NT2/D1 (cell line): ENCODE data around the gene BCL7A.

Experiments used
- DNase-seq: peaks from one replicate; pipeline ENCODE4 v3.0.0-alpha.2; 2011; ENCODE audit warnings: low read depth, low spot score
- H3K27me3 ChIP-seq: 2 replicates; pipeline ENCODE4 v1.6.0; 2011; ENCODE audit warnings: mild to moderate bottlenecking; ENCODE audit not compliant: insufficient read length, insufficient read depth
- H3K36me3 ChIP-seq: 2 replicates; pipeline ENCODE4 v1.6.1; 2011; ENCODE audit warnings: mild to moderate bottlenecking, low read length, mixed read lengths; ENCODE audit not compliant: insufficient read depth, insufficient read length
- H3K4me1 ChIP-seq: 2 replicates; pipeline ENCODE4 v1.5.1; 2011; ENCODE audit not compliant: insufficient read depth, insufficient read length
- H3K4me3 ChIP-seq: 2 replicates; pipeline ENCODE4 v1.5.1; 2011; ENCODE audit warnings: low read depth; ENCODE audit not compliant: insufficient read length
- H3K9ac ChIP-seq: 2 replicates; pipeline ENCODE4 v1.6.0; 2011; ENCODE audit warnings: low read depth; ENCODE audit not compliant: insufficient read length
- H3K9me3 ChIP-seq: 2 replicates; pipeline ENCODE4 v1.5.1; 2011; ENCODE audit warnings: mild to moderate bottlenecking, low read length; ENCODE audit not compliant: insufficient read depth
- SUZ12 ChIP-seq: IDR thresholded peaks from 2 replicates; pipeline ENCODE4 v1.6.1; 2011; ENCODE audit not compliant: insufficient read length, insufficient read depth; ENCODE audit errors: extremely low read depth
- YY1 ChIP-seq: IDR thresholded peaks from 2 replicates; pipeline ENCODE4 v1.6.1; 2011; ENCODE audit not compliant: insufficient read length, insufficient read depth
- ZNF274 ChIP-seq: IDR thresholded peaks from 2 replicates; pipeline ENCODE4 v1.6.1; 2011; ENCODE audit warnings: mild to moderate bottlenecking, low read depth, low read length

BCL7A gene

GRCh38 chr12:122064025-122064777 is 42.5 kb downstream of the BCL7A start:
- peak; percentile 87 for DNase-seq
- Histone ChIP-seq H3K27me3 (no peaks in the 10 kb centered on the region), H3K9ac (peak overlapping the region; percentile 52), H3K36me3 (peaks cover 26% of the 10 kb centered on the region), H3K4me1 (peaks cover 20% of the 10 kb centered on the region), H3K9me3 (no peaks in the 10 kb centered on the region), H3K4me3 (peak overlapping the region; percentile 52)
- TF ChIP-seq SUZ12, result no peak
- TF ChIP-seq YY1, result peak; percentile 57
- TF ChIP-seq ZNF274, result no peak

DNA sequence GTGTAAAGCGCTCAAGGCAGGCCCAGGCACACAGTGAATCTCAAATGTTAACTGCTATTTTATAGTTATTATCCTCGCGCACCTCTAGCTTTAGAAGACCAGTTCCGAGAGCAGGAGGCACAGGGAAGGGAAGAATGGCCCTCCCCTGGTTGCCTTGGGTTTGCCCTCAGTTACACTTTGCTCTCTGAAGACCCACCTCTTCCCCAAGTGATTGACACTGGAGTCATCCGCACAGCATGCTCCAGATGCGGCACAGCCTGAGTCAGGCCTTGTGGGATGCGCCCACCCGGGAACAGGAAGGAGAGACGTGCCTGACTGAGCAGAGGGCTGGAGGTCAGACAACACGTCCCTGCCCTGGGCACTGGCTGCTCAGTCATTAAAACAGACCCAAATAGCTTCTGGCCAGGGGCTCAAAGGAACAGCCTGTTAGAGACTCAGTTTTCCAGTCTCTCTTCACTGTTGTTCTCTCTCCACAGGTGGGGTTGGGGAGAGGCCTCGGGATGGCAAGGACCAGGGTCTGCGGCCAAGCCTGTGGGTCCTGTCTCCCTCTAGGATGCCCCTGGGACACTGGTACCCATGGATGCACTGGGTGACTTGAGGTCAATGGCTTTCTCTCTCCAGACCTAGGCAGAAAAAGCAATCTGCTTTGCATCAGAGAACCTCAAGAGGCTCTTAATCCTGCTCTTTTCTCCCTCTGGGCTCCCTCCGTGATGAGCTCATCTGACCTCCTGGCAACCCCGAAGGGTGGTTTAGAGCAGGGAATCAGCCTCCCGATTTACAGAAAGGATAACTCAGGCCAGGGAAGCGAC is 43.3 kb downstream of the BCL7A start:
- no peaks in the 10 kb centered on the region for H3K9me3 ChIP-seq
- H3K36me3 ChIP-seq, result peaks cover 26% of the 10 kb centered on the region
- H3K4me3 ChIP-seq, result peak overlapping the region; percentile 52
- H3K27me3 ChIP-seq, result no peaks in the 10 kb centered on the region
- H3K4me1 ChIP-seq, result peaks cover 15% of the 10 kb centered on the region
- H3K9ac ChIP-seq, result peak overlapping the region; percentile 52
- DNase-seq, result no peak
- TF ChIP-seq SUZ12 (no peak), ZNF274 (no peak), YY1 (no peak)

- H3K9ac ChIP-seq, result no peak overlapping the region
- H3K27me3 ChIP-seq, result no peaks in the 10 kb centered on the region
- TF ChIP-seq YY1 (no peak), SUZ12 (no peak), ZNF274 (no peak)
- H3K4me3 ChIP-seq, result no peak overlapping the region
- no peak for DNase-seq
- H3K4me1 ChIP-seq, result peaks cover 9% of the 10 kb centered on the region
- peaks cover 21% of the 10 kb centered on the region for H3K36me3 ChIP-seq
- H3K9me3 ChIP-seq, result no peaks in the 10 kb centered on the region
Measured at GRCh38 chr12:122067548-122067947, 45.9 kb downstream of the BCL7A start.

- no peak for DNase-seq
- H3K9ac ChIP-seq, result no peak overlapping the region
- H3K4me1 ChIP-seq, result peaks cover 5% of the 10 kb centered on the region
- H3K4me3 ChIP-seq, result no peak overlapping the region
- no peaks in the 10 kb centered on the region for H3K9me3 ChIP-seq
- H3K36me3 ChIP-seq, result peaks cover 21% of the 10 kb centered on the region
- H3K27me3 ChIP-seq, result no peaks in the 10 kb centered on the region
- TF ChIP-seq SUZ12 (no peak), YY1 (no peak), ZNF274 (no peak)
Measured at GRCh38 chr12:122067966-122068365, 46.3 kb downstream of the BCL7A start.

DNA sequence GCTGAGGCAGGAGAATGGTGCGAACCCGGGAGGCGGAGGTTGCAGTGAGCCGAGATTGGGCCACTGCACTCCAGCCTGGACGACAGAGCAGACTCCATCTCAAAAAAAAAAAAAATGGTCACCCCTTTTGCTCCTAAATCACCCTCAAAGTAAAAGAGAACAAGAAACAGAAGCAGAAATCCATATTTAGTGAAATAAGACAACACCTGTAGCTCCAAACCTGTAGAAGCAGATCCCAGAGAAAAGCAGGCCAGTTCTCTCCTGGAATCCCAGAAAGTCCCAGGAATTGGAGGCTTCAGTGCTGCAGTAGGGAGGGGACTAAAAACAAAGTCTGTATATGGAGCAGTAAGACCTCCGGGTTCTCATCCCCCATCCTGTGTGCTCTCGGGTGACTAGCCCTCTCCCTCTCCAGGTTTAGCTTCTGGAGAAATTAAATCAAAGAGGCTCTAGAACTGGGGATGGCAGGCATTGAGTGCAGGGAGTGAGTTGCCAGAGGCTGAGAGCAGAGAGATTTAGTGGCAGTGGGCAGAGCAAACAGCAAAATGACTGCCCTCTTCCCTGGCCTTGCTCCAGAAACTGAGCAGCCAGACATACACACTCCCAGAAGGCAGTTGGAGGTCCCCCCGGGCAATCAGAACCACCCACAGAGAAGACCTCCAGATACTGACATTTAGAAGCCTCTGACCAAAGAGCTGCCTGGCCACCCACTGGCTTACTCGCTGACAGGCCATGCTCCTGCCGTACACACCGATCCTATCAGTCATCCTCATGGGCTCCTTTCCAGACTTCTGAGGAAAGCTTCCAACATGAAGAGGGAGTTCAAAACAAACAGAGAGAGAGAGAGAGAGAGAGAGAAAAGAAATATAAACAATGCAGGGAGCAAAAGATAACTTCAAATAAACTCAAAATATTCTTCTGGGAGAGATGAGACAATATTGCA is 50.6 kb downstream of the BCL7A start:
- Histone ChIP-seq H3K27me3 (no peaks in the 10 kb centered on the region), H3K36me3 (peaks cover 15% of the 10 kb centered on the region), H3K4me3 (no peak overlapping the region), H3K9ac (peak overlapping the region; percentile 47), H3K9me3 (no peaks in the 10 kb centered on the region), H3K4me1 (peaks cover 4% of the 10 kb centered on the region)
- no peak for TF ChIP-seq YY1
- no peak for TF ChIP-seq SUZ12
- no peak for TF ChIP-seq ZNF274
- no peak for DNase-seq

DNA sequence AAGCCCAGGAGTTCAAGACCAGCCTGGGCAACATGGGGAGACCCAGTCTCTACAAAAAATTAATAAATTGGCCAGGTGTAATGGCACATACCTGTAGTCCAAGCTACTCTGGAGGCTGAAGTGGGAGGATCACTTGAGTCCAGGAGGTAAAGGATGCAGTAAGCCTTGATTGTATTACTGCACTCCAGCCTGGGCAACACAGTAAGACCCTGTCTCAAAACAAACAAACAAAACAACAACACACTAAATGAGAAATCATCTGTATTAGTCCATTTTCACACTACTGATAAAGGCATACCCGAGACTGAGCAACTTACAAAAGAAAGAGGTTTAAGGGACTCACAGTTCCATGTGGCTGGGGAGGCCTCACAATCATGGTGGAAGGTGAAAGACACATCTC is 52.1 kb downstream of the BCL7A start:
- H3K9ac ChIP-seq, result no peak overlapping the region
- TF ChIP-seq YY1 (no peak), SUZ12 (no peak), ZNF274 (no peak)
- peaks cover 4% of the 10 kb centered on the region for H3K4me1 ChIP-seq
- no peak for DNase-seq
- no peaks in the 10 kb centered on the region for H3K9me3 ChIP-seq
- no peak overlapping the region for H3K4me3 ChIP-seq
- peaks cover 9% of the 10 kb centered on the region for H3K36me3 ChIP-seq
- H3K27me3 ChIP-seq, result no peaks in the 10 kb centered on the region
